Measurements from ENCODE around the gene PTPRN2. TPM values are rescaled to one million over a fixed set of nuclear protein-coding genes. Genes with fewer than 3 reads are reported as not detected.

The PTPRN2 gene
- total and polyA plus RNA-seq, 2 of the 8 experiments (the other 6 are each of a cell fraction or from before 2014, with no cell fraction given), result 2.6 to 4.5 TPM

DNA sequence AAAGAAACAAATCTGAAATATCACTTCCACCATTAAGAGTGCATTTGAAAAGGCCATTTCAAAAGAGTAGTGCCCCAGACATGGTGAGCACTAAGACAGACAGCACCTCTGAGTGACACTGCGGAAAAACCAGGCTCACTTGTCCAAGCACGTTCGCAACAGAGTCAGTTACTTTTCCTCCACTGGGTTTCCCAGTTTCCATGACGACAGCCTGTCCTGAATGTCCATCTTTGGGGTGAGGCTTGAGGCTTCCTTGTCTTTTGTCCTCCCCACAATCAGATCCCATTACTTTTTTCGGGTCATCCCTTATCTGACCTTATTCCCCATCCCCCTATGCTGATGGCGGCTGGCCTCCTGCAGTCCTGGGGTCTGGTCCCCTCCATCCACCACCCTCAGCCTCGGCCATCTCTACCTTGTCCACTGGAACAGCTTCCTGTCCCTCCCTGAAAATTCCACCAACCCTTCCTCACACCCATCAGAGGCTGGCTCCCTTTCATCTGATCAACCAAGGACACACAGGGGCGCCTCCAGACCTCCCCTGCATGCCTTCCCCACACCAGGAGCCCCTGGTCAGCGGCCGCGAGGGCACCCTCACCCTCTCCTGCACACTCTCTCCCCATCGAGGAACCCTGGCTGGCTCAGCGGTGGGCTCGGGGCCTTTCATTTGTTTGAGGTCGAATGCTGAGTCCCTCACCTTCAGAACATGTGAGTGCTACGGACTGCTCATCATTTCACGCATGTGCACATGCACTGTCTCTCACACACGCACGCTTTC lies 887.2 kb downstream of the PTPRN2 start:
- no peak overlapping the region for H2BK120ac ChIP-seq (replicated peaks; ENCODE audit: low read depth, low read length)
- no peak overlapping the region for H2AFZ ChIP-seq (ENCODE audit: low read length)
- FAIRE-seq (no peak), DNase-seq (ENCODE audit: low read depth in 1 of 2, low spot score in 2 of 2) (no peak)
- H3K27me3 ChIP-seq (replicated peaks in 1 of 4; ENCODE audit: control insufficient read depth in 3 of 4, extremely low read depth in 1 of 4, insufficient read depth in 3 of 4, low read length in 3 of 4), result peaks cover 0 to 3% (median 2%) of the 10 kb centered on the region in 4 experiments; a peak in 5 of 7 replicates
- H4K20me1 ChIP-seq (replicated peaks in 1 of 2; ENCODE audit: control insufficient read depth in 1 of 2, insufficient read depth in 2 of 2, low read length in 2 of 2), result peaks cover 0 to 2% of the 10 kb centered on the region in 2 experiments
- H4K5ac ChIP-seq (ENCODE audit: insufficient read length, low read depth, low read length), result no peak overlapping the region
- H2BK15ac ChIP-seq (ENCODE audit: low read length), result no peak overlapping the region
- no peaks in the 10 kb centered on the region for H3K79me1 ChIP-seq (ENCODE audit: low read depth, low read length)
- no peak overlapping the region for H3K9ac ChIP-seq (replicated peaks in 1 of 4; ENCODE audit: extremely low read depth in 1 of 4, low read depth in 3 of 4, low read length in 3 of 4)
- H3K36me3 ChIP-seq (ENCODE audit: control insufficient read depth in 2 of 4, insufficient read depth in 4 of 4, low read length in 3 of 4), result no peaks in the 10 kb centered on the region
- ChIA-PET CTCF (ENCODE audit: partially characterized antibody) (interaction anchor here (1.0 to 1.8 kb wide), 4 partner anchors 9 to 20 kb away, joined by 3 to 5 read pairs (median 3); no protein-coding TSS in a partner anchor), POLR2A (ENCODE audit: partially characterized antibody) (interaction anchor here (1.0 to 1.4 kb wide), 2 partner anchors 8 to 13 kb away, joined by 3 read pairs; no protein-coding TSS in a partner anchor)
- WGBS, 2 experiments (ENCODE audit: extremely low coverage in 1 of 2, insufficient coverage in 1 of 2, insufficient read length in 1 of 2, insufficient replicate concordance in 2 of 2, low coverage in 1 of 2, low lambda C conversion rate in 2 of 2, missing lambda C conversion rate in 1 of 2), result 87% methylated on average over 19 of the region's 19 CpGs; no CpG with 5 or more reads in 1 of the 2 experiments
- peaks cover 0 to 1% of the 10 kb centered on the region in 2 experiments; a peak in 1 of 4 replicates for H3K9me3 ChIP-seq (ENCODE audit: insufficient read depth in 2 of 2, low read depth in 1 of 2, low read length in 1 of 2)
- no peak overlapping the region for H3K4ac ChIP-seq (replicated peaks; ENCODE audit: insufficient read length, low read depth, low read length)
- no peak overlapping the region for H2AK5ac ChIP-seq (ENCODE audit: low read depth, low read length)
- H3K56ac ChIP-seq (replicated peaks; ENCODE audit: insufficient read length, low read depth, low read length), result no peak overlapping the region
- H3K23me2 ChIP-seq (ENCODE audit: low read depth, low read length), result no peaks in the 10 kb centered on the region
- H2BK20ac ChIP-seq (ENCODE audit: low read length), result no peak overlapping the region
- no peak overlapping the region for H3K14ac ChIP-seq (ENCODE audit: insufficient read length)
- no peak overlapping the region for H2BK5ac ChIP-seq (ENCODE audit: low read depth, low read length)
- no peak overlapping the region for H3K23ac ChIP-seq (ENCODE audit: insufficient read length)
- no peak overlapping the region for H4K8ac ChIP-seq (ENCODE audit: extremely low read depth, insufficient read depth, low read length)
- H3K4me1 ChIP-seq (replicated peaks in 1 of 4; ENCODE audit: control insufficient read depth in 3 of 4, insufficient read depth in 4 of 4, low read length in 3 of 4), result no peaks in the 10 kb centered on the region
- H3K27ac ChIP-seq (ENCODE audit: low read depth, low read length), result no peak overlapping the region
- no peak overlapping the region for H4K91ac ChIP-seq (replicated peaks; ENCODE audit: insufficient read length, low read length)
- no peak overlapping the region for H3K4me3 ChIP-seq (ENCODE audit: extremely low read depth in 1 of 4, insufficient read depth in 2 of 4, low read depth in 3 of 4, low read length in 4 of 4)
- no peak overlapping the region for H2BK12ac ChIP-seq (ENCODE audit: low read depth, low read length)
- H3K18ac ChIP-seq (ENCODE audit: extremely low read depth, low read length), result no peak overlapping the region
- no peak overlapping the region for H3K4me2 ChIP-seq (ENCODE audit: insufficient read depth in 1 of 2, low read depth in 2 of 2, low read length in 2 of 2)
- no peaks in the 10 kb centered on the region for H3K79me2 ChIP-seq (ENCODE audit: control insufficient read depth in 1 of 2, insufficient read depth in 2 of 2, low read length in 2 of 2)
- TF ChIP-seq SIRT6 (IDR thresholded peaks at IDR 0.05; ENCODE audit: low read length), result no peak
- TF ChIP-seq RNF2 (IDR thresholded peaks at IDR 0.05; ENCODE audit: borderline replicate concordance, low read depth, low read length, missing control alignments, poor library complexity, severe bottlenecking), result no peak
- no peak for TF ChIP-seq POU5F1 (IDR thresholded peaks at IDR 0.05; ENCODE audit: low read depth, low read length)
- no peak for TF ChIP-seq FOSL1 (IDR thresholded peaks at IDR 0.05; ENCODE audit: insufficient read depth, low read depth, low read length)
- no peak for TF ChIP-seq SRF (IDR thresholded peaks at IDR 0.05; ENCODE audit: low read depth, low read length)
- no peak for TF ChIP-seq HDAC6 (IDR thresholded peaks at IDR 0.05; ENCODE audit: low read depth, low read length)
- no peak for TF ChIP-seq TCF12 (IDR thresholded peaks at IDR 0.05; ENCODE audit: low read depth, low read length)
- TF ChIP-seq KDM4A (IDR thresholded peaks at IDR 0.05; ENCODE audit: low read depth, low read length, severe bottlenecking), result no peak
- TF ChIP-seq, protein P1, sequence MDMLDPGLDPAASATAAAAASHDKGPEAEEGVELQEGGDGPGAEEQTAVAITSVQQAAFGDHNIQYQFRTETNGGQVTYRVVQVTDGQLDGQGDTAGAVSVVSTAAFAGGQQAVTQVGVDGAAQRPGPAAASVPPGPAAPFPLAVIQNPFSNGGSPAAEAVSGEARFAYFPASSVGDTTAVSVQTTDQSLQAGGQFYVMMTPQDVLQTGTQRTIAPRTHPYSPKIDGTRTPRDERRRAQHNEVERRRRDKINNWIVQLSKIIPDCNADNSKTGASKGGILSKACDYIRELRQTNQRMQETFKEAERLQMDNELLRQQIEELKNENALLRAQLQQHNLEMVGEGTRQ (IDR thresholded peaks at IDR 0.05; ENCODE audit: low read length), result no peak
- no peak for TF ChIP-seq POLR2A (IDR thresholded peaks at IDR 0.05; ENCODE audit: control extremely low read depth in 1 of 2, low read depth in 2 of 2, low read length in 2 of 2)
- TF ChIP-seq SIX5 (IDR thresholded peaks at IDR 0.05; ENCODE audit: low read depth, low read length), result no peak
- no peak for TF ChIP-seq JUN (IDR thresholded peaks at IDR 0.05; ENCODE audit: low read depth, low read length)

Data from H1 (cell line).